DOHH2 (cell line): ENCODE measurements around the gene RUFY4.

Experiments
- H3F3A ChIP-seq: fragments of 200-600 bp; sonication (generic), shearing (Covaris generic); 2 replicates; pipeline ENCODE4 v1.6.0; 2016; ENCODE audit warnings: antibody characterized with exemption, mild to moderate bottlenecking; ENCODE audit not compliant: control insufficient read depth, insufficient read depth
- H3K27ac ChIP-seq: fragments of 200-600 bp; sonication (generic); 2 replicates; pipeline ENCODE4 v1.5.1; 2014; ENCODE audit warnings: low read depth, mild to moderate bottlenecking, low read length, moderate library complexity
- H3K27me3 ChIP-seq: fragments of 200-600 bp; sonication (generic); 2 replicates; pipeline ENCODE4 v1.6.1; 2014; ENCODE audit warnings: mild to moderate bottlenecking, low read length, mixed read lengths; ENCODE audit not compliant: control insufficient read depth
- H3K36me3 ChIP-seq: fragments of 200-600 bp; sonication (generic); 2 replicates; pipeline ENCODE4 v1.6.1; 2014; ENCODE audit warnings: mild to moderate bottlenecking, low read length, moderate library complexity, mixed read lengths; ENCODE audit not compliant: control insufficient read depth
- H3K4me1 ChIP-seq: fragments of 200-600 bp; sonication (generic); 2 replicates; pipeline ENCODE4 v1.6.1; 2014; ENCODE audit warnings: mild to moderate bottlenecking, low read length, mixed read lengths; ENCODE audit not compliant: control insufficient read depth
- H3K4me2 ChIP-seq: fragments of 200-600 bp; sonication (generic); 2 replicates; pipeline ENCODE4 v1.6.0; 2014; ENCODE audit warnings: mild to moderate bottlenecking, low read length, moderate library complexity
- H3K4me3 ChIP-seq: fragments of 200-600 bp; sonication (generic); 2 replicates; pipeline ENCODE4 v1.5.1; 2014; ENCODE audit warnings: mild to moderate bottlenecking, low read length, mixed read lengths
- H3K79me2 ChIP-seq: fragments of 200-600 bp; sonication (generic); 2 replicates; pipeline ENCODE4 v1.6.1; 2014; ENCODE audit warnings: mild to moderate bottlenecking, low read length, mixed read lengths; ENCODE audit not compliant: control insufficient read depth
- H3K9me2 ChIP-seq: fragments of 200-600 bp; sonication (generic); replicated peaks from 2 replicates; pipeline ENCODE4 v1.6.1; 2014; ENCODE audit warnings: mild to moderate bottlenecking, low read length, mixed read lengths; ENCODE audit not compliant: control insufficient read depth
- H3K9me3 ChIP-seq: fragments of 200-600 bp; sonication (generic); 2 replicates; pipeline ENCODE4 v1.6.1; 2014; ENCODE audit warnings: antibody characterized with exemption, low read length, mixed read lengths; ENCODE audit not compliant: control insufficient read depth, insufficient read depth
- H4K20me1 ChIP-seq: fragments of 200-600 bp; sonication (generic); 2 replicates; pipeline ENCODE4 v1.6.0; 2014; ENCODE audit warnings: low read depth, mild to moderate bottlenecking, antibody characterized with exemption, low read length, moderate library complexity; ENCODE audit not compliant: control insufficient read depth, insufficient read depth
- CTCF ChIP-seq: fragments of 200-600 bp; sonication (generic); IDR thresholded peaks from one replicate; pipeline ENCODE4 v1.5.1; 2014; ENCODE audit warnings: antibody characterized with exemption, mild to moderate bottlenecking, low read depth, low read length; ENCODE audit not compliant: poor library complexity, severe bottlenecking
- EZH2phosphoT487 ChIP-seq: fragments of 200-600 bp; sonication (generic); IDR thresholded peaks from 2 replicates; pipeline ENCODE4 v1.6.1; 2017; ENCODE audit warnings: borderline replicate concordance, mild to moderate bottlenecking, antibody characterized with exemption, low read length, moderate library complexity, mixed read lengths

RUFY4 gene

GRCh38 chr2:218070587-218070986, 1.5 kb downstream of the RUFY4 start:
- Histone ChIP-seq H3K9me2 (no peaks in the 10 kb centered on the region), H3K9me3 (no peaks in the 10 kb centered on the region), H3F3A (no peaks in the 10 kb centered on the region), H3K4me2 (no peak overlapping the region), H3K79me2 (no peaks in the 10 kb centered on the region), H3K4me1 (no peaks in the 10 kb centered on the region), H3K4me3 (no peak overlapping the region), H3K27me3 (peaks cover 3% of the 10 kb centered on the region; the same call in 1 of the 2 replicates), H3K36me3 (no peaks in the 10 kb centered on the region), H3K27ac (no peak overlapping the region), H4K20me1 (no peaks in the 10 kb centered on the region)
- TF ChIP-seq EZH2phosphoT487 (no peak), CTCF (no peak)

DNA sequence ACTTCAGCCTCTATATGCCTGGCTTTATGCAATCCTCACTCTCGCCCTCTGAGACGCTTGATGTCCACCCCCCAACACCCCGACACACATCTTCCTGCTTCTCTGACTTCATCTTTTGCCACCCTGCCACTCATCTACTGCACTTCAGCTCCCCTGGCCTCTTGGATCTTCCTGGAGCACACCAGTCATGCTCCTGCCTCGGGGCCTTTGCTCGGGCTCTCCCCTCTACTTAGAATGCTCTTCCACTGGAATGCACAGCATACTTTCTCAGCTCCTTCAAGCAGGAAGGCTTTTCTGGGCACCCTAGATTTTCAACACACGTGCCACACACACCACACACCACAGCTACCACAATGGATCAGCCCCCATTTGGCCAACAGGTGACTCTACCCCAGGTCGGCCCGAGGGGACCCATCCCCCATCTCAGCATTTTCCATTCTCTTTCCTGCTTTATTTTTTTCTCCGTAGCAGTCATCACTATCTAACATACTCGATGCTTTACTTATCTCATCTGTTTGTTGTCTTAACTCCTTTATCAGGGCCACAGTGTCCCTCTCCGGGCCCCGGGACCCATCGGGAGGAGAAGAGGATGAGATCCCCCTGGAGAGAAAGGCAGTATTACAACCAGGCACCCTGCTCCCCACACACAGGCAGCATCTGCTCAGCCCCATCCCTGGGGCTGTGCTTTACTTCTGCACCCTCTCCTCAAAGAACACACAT, 2.3 kb downstream of the RUFY4 start:
- Histone ChIP-seq H3K9me3 (no peaks in the 10 kb centered on the region), H4K20me1 (no peaks in the 10 kb centered on the region), H3F3A (no peaks in the 10 kb centered on the region), H3K4me1 (no peaks in the 10 kb centered on the region), H3K9me2 (no peaks in the 10 kb centered on the region), H3K79me2 (no peaks in the 10 kb centered on the region), H3K27me3 (peaks cover 3% of the 10 kb centered on the region; the same call in 1 of the 2 replicates), H3K36me3 (no peaks in the 10 kb centered on the region), H3K4me2 (no peak overlapping the region), H3K27ac (no peak overlapping the region), H3K4me3 (no peak overlapping the region)
- no peak for TF ChIP-seq CTCF
- TF ChIP-seq EZH2phosphoT487, result no peak

DNA sequence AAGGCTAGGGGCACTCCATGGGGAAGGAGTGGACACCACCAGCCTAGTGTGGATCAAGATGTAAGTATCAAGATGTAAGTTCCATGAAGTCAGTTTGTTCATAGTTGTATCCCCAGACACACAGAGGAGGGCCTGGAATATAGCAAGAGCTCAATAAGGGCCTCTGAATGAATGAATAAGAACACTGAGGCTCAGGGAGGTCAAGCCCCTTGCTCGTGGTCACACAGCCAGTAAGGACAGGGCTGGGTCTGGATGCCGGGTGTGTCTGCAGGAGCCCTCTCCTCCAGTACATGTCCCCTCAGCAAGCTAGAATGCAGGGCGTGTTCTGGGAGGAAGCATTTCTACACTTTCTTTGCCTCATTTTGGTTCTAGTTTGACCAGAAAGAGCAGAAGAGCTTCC, 2.9 kb downstream of the RUFY4 start:
- Histone ChIP-seq H3K9me3 (no peaks in the 10 kb centered on the region), H3K4me1 (no peaks in the 10 kb centered on the region), H3K27me3 (peaks cover 3% of the 10 kb centered on the region; the same call in 1 of the 2 replicates), H3F3A (no peaks in the 10 kb centered on the region), H3K27ac (no peak overlapping the region), H3K36me3 (no peaks in the 10 kb centered on the region), H3K4me3 (no peak overlapping the region), H4K20me1 (no peaks in the 10 kb centered on the region), H3K4me2 (no peak overlapping the region), H3K79me2 (no peaks in the 10 kb centered on the region), H3K9me2 (no peaks in the 10 kb centered on the region)
- no peak for TF ChIP-seq CTCF
- TF ChIP-seq EZH2phosphoT487, result no peak
